GM18498 (cell line): ENCODE results near the gene XRCC5.
"Not testable (repeated sequence)": the region's sequence is repeated elsewhere in the genome, so short reads cannot be mapped to it uniquely, and the experiment has no call there.

Experiments
- ATAC-seq: cut with Tn5 transposase; IDR thresholded peaks from one replicate; pipeline ENCODE4 v1.9.1; 2021; ENCODE audit warnings: mild to moderate bottlenecking, moderate library complexity; ENCODE audit not compliant: unreplicated experiment

Gene XRCC5

DNA sequence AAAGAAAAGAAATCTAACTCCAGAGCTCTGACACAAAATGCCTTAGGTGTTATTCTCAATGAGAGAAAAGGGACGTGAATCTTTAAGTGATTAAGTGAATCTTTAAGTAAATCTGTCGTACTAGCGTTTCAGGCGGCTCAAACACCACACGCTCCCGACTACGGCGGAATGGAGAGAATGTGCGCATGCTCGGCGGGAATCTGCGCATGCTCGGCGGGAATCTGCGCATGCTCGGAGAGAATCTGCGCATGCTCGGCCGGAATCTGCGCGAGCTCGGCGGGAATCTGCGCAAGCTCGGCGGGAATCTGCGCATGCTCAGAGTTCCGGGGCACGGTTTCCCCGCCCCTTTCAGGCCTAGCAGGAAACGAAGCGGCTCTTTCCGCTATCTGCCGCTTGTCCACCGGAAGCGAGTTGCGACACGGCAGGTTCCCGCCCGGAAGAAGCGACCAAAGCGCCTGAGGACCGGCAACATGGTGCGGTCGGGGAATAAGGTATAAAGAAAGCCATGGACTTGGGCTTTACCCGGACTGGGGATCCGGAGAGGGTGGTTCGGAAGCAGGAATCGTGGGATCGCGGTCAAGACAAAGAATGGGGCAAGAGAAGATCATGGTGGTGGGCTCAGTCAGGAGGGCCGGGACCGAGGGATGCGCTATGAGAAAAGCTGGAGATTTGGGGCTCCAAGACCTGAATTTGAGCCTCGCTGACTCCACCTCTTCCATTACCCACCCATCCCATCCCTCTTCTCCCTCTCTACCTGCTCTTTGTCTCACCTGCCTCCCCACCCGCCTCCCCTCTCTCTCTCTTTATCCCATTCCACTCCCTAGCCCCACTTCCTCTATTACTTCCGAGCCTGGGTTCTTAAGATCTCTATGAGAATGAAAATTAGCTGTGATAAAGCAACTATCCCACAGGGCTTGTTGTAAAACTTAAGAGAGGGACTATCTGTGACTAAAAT, at the start of gene XRCC5:
Gene XRCC5 (plus strand): TSS at position 382 of the 955 bp plus-strand sequence. CDS start 89 bp downstream, at position 471.
- peak; percentile 57 for ATAC-seq

DNA sequence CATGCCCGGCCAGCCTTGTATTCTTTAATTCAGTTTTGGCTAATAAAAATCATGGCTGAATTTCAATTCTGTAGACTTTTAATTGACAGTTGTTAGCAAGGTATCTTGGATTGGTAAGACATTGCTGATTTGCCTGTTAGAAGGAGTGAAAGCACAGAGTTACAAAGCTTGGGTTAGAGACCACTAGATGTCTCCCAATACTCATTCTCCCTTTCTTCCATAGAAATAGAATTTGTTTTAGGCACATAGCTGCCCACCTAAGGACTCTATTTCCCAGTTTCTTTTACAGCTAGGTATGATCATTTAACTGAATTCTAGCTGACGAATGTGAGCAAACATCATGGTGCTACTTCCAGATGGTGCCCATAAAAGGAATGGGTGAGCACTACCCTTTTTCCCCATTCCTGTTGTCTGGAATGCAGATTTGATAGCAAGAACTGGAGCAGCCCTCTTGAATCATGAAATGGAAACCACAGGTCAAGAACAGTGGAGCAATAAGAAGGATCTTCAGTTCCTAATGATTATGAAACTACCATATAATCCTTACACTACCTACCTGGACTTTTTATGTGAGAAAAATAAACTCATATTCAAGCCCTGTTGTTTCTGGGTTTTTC, 45.0 kb upstream of the XRCC5 start:
- no peak for ATAC-seq

DNA sequence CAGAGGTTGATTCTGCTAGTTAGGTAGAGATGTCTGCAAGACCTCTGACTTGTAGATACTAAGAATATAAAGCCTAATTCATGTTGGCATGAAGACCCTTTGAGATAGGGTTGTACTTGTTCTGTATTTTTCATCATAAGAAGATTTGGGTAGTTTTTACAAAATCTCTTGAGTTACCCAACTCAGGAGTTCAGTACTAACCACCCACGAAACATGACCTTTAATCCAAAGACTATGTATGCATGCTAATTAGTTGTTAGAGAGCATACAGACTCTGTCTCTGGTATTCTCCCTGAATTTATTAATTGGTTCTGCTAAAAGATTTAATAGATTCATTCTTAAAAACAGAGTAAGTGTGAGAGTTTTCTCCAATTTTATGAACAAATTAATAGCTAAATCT, 44.5 kb upstream of the XRCC5 start:
- no peak for ATAC-seq

DNA sequence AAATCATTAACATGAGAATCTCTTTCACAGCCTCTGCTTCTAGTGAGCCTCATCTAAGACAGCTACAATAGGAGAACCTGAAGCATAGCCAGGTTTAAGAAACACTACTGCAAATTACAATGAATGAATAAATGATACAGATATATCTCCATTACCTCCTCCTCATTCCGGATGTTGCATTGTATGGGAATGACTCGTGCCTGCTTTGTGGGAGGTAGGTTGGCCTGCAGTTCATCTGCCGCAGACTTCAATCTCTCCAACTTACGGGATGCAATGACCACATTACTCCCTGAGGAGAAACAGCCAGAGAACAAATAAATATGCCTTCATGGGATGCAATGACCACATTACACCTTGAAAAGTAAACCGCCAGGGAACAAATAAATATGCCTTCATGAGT, 42.9 kb upstream of the XRCC5 start:
- ATAC-seq, result no peak

DNA sequence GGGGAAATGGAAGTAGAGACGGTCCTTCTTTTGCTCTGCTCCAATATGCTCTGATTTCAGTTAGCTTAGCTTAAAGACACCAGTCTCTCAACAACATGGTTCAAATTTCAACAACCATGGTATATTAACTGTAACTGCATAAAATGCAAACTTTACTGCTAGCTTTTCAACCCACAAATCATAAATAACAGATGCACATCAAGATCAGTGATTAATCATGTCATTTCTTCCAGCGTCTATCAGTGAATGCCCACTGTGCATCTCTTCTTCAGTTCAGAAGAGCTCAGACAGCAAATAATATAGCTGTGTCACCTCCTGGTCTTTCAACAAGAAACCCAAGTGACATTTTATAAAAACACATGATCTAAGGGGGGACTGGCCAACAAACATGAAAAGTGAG, 40.1 kb upstream of the XRCC5 start:
- ATAC-seq, result no peak

DNA sequence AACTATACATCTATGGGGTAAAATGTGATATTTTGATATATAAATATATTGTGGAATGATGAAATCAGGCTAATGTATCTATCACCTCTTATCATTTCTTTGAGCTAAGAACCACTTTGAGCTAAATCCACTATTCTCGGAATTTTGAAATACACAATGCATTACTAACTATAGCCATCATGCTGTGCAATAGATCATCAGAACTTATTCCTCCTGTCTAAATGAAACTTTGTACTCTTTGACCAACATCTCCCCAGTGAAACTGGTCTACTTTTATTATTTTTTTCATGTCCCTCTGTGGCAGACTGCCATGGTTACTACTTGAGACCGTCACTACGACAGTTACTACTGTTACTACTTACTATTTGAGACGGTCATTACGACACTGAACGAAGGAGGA, 39.0 kb upstream of the XRCC5 start:
- no peak for ATAC-seq

DNA sequence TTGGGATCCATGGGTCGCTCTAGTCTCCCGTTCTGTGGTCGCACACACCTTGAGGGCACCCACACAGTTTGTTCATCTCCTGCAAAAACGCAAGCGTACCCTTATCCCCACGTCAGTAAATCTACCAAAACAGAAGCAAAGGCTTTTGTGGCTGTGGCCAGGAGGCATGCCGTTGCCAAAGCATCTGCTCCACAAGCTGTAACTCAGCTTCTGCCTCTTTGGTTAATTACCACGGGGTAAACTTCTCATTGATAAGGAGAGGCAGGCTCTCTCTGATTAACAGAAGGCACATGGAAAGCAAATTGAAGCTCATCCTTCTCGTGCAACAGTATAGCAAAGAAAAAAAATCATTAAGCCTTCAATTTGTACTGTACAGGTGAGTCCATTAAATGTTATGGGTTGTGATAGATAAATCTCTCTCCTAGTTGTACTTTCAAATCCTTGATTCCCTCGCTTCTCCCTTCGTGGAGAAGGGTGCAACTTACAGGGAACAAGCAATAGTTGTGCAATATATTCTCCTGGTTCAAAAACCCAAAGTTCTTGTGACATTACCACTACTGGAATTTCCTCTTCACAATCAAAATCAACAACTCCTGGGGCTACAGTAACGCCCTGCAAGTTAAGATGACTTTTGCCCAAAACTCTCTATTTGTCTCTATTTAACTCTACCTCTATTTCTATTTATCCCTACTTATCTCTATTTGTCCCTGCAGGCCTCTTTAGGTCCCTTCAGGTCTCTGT, 37.9 kb upstream of the XRCC5 start:
- no peak for ATAC-seq

DNA sequence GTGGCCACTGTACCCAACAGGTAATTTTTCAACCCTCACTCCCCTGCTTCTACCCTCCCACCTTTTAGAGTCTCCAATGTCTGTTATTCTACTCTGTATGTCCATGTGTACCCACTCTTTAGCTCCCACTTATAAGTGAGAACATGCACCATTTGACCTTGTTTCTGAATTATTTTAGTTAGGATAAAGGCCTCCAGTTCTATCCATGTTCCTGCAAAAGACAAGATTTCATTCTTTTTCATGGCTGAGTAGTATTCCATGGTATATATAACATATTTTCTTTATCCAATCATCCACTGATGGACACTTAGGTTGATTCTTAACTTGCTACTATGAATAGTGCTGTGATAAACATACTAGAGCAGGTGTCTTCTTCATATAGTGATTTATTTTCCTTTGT, 36.7 kb upstream of the XRCC5 start:
- ATAC-seq, result no peak

DNA sequence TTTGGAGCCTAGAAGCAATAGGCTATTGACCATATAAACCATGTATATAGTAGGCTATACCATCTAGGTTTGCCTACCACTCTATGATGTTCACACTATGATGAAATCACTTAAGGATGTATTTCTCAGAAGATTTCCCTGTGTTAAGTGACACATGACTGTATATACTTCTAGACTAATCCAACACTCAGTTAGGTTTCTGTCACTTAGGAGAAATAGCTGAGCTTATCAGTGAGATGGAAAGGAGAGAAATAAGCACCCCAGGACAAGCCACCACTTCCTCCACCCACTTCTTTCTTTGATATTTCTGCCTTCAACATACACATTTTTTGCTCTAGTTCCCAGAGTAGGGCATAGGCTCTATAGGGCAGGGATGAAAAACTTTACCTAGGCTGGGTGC, 35.4 kb upstream of the XRCC5 start:
- ATAC-seq, result no peak

DNA sequence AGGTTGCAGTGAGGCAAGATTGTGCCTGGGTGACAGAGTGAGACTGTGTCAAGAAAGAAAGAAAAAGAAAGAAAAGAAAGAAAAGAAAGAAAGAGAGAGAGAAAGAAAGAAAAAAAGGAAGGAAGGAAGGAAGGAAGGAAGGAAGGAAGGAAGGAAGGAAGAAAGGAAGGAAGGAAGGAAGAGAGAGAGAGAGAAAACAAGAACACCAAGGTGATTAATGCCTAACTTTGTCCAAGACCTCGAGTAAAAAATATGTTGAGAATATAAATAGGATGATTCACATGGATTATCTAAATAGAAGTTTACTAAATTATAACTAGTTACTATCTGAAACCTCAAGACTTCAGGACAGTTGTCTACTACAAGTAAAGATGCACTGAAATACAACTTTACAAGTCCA, 34.8 kb upstream of the XRCC5 start:
- ATAC-seq, result no peak

DNA sequence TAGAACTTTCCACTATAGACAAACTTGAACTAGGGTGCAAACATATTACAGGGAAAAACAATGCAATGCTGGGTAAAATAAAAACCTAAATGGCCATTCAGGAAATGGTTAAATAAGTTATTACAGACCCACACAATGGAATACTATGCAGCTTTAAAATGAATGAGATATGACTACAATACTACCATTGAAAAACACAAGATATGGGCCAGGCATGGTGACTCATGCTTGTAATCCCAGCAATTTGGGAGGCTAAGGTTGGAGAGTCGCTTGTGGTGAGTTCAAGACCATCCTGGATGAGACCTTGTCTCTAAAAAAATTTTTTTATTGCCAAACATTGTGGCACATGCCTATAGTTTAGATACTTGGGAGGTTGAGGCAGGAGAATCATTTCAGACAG, 34.4 kb upstream of the XRCC5 start:
- no peak for ATAC-seq

DNA sequence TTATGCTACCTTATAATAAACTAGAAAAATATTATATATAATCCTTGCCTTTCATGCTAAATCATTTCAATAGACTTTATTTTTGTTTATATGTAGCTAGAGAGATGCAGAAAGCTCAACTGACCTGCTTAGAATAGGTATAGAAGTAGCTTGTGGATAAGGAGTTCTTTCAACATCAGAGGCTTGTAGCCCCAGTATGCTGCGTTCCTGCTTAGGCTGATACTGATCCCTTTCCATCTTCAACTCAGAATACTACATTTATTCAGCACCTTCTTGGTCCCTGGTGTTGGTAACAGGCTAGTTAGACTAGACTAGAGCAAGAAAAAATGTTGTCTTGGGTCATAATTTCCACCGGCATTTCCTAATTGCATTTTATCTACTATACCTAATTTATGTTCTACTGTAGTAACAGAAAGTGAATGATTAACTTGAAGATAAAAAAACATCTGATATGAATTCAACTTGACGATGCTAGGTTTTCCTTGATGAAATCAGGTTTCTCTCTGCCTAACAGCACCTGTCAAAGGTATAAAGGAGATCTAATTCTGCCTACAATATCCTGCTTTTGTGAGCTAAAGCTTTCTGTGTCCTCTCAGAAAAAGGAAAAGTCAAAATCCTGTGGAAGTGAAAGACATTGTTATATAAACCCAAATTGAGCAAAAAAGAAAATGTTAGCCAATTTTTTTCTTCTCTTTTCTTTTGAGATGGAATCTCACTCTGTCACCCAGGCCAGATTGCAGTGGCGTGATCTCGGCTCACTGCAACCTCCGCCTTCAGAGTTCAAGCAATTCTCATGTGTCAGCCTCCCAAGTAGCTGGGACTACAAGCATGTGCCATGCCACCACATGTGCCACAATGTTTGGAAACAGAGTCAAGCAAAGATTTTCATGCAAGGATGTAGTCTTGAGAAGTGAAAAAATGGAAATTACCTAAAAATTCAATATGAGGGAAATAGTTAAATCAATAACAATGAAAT, 33.4 kb upstream of the XRCC5 start:
- ATAC-seq, result no peak

DNA sequence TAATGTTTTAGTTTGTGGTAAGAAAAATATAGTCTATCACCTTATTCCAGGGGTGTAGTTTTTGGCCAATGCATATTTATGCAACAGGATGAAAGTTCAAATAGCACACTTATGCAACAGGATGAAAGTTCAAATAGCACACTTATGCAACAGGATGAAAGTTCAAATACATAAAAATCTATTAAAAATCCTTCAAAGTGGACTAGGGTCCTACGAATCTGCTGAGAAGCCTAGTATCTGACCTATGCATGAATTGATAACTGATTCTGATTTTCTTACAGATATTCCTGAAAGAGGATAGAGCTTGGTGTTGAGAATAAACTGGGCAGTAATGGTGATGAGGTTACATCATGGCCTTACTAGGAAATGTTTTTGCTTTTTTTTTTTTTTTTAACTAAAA, 30.4 kb upstream of the XRCC5 start:
- ATAC-seq, result no peak

DNA sequence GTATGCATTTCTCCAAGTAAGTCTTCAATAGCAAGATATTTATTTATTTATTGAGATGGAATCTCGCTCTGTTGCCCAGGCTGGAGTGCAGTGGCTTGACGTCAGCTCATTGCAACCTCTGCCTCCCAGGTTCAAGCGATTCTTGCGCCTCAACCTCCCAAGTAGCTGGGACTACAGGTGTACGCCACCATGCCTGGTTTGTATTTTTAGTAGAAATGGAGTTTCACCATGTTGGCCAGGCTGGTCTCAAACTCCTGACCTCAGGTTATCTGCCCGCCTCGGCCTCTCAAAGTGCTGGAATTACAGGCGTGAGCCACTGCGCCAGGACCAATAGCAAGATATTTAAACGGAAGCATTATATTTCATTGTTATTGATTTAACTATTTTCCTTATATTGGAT, 29.1 kb upstream of the XRCC5 start:
- ATAC-seq, result not testable (repeated sequence)

DNA sequence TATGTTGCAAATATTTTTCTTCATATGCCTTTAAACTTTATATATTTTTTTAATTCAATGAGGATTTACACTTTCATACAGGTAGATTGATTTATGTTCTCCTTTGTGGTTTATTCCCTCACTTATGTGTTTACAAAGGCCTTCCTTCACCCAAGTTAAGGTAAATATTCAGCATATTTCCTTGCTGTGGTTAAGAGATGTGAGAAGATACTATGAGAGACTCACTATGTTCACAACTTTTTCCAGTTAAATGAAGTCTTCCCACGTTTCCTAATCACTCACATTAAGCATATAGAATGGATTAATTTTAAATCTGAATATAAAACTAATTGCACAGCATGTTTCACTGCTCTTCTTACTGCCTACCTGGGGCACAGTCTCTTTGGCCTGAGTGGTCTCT, 28.1 kb upstream of the XRCC5 start:
- no peak for ATAC-seq

DNA sequence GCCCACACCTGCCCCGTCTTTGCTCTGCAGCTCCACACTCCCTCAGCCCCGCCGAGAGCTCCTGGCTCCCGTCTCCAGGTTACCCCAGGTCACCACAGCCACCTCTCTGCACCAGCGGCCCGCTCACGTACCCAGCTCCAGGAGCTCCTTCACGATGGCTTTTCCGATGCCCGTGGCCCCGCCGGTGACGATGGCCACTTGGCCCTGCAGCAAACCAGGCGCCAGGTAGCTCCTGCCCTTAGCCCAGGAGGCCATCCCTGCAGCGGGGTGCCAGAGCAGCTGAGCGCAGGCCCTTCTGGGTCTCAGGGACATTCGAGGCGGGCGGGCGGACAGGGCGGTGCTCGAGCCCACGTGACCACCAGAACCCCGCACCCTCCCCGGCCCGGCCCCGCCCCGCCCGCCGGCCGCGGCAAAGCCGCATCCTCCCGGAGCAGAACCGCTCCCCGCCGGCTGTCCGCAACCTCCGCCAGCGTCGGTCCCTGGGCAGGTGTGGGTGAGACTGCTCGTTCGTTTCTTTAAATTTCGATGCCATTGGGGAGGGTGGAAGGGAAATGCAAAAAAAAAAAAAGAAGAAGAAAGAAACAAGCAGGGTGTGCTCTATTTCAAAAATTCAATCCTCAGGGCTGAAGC, 27.5 kb upstream of the XRCC5 start, which contains the start of the genes PECR and TMEM169:
Gene PECR (minus strand): TSS at position 323 of the 630 bp plus-strand sequence. CDS start 68 bp downstream, at position 255.
Gene TMEM169 (plus strand): TSS at position 433 of the 630 bp plus-strand sequence. CDS start 14,045 bp downstream, outside the sequence.
- peak; percentile 94 for ATAC-seq

DNA sequence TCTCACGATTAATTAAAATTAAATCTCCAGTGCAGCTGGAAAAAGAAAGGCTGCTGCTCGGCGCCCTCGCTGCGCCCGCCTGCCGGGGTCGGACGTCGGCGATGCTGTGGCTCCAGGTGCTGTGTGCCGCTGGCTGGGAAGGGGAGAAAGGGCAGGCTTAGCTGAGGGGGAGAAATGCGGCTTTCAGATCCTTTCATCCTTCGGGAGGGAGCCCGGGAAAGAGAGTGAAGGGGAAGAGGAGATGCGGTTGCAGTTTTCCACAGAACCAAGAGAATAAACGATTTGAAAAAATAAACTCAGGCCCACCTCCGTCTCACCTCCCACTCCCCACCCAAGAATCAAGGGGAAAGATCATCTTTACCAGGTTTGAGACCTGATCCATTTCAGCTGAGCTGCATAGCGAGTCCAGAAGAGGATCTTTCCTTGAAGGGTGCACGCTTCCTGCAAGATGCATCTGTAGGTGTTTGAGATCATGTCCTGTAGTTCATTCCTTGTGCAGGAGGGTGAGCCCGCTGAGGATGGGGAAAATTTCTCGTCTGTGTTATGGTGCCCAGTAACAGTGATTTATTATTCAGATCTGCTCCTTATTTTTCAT, 26.9 kb upstream of the XRCC5 start:
- peak; percentile 18 for ATAC-seq

DNA sequence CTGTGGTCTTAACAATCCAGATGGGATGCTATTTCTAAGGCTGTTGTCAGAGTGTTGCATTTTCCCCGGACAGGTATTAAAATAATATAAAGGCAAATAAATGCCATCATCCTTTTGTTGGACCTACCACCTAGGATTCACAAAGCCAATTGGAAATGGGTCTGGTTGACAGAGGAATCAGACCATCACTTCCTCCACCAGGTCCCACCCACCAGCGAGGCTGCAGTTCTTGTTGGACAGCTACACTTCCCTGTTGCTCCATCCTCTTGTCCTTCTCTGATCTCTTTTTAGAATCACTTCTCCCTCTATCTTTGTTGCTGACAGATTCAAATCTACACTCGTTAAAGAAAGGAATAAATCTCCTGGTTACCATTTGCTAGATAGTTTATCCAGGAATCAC, 26.3 kb upstream of the XRCC5 start:
- ATAC-seq, result no peak
